C4-2B (cell line): Measurements from ENCODE around the gene KNDC1.

Experiments used
- ZFX ChIP-seq: fragments of 450-650 bp; IDR thresholded peaks from 2 replicates; pipeline ENCODE4 v1.6.1; 2017
- TF ChIP-seq, protein P1 (sequence below): fragments of 450-650 bp; conservative IDR thresholded peaks from 2 replicates; pipeline ENCODE4 v1.5.1; 2017; ENCODE audit warnings: mild to moderate bottlenecking

DNA sequence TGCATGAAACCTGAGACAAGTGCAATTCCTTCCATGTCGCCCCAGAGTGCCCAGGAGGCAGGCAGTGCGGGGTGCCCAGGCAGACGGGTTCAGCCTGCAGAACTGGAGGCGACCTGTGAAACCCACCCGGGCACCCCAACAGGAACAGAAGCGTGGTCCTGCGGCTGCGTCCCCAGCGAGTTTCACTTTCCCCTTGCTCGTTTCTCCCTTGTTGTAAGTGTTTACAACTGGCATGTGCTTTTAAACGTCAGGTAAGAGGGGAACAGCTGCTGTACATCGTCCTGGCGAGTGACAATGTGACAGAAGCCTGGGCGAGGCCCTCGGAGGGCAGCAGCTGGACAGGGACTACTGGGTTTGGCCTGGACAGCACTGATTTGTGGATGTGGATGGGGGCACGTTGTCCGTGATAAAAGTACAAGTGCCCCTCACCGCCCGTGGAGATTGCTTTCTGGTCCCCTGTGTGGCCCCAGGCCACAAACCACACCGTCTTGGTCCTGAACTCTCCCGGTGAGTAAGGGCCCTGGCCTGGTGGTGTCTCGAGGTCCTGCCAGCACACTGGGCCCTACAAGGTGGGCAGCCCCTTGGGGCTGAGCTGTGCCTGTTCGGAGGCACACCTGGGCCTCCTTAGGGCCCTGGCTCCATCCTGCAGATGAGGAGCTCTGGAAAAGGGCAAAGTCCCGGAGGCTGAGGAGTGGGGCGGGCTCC, 81.6 kb downstream of the KNDC1 start:
- TF ChIP-seq, protein P1, sequence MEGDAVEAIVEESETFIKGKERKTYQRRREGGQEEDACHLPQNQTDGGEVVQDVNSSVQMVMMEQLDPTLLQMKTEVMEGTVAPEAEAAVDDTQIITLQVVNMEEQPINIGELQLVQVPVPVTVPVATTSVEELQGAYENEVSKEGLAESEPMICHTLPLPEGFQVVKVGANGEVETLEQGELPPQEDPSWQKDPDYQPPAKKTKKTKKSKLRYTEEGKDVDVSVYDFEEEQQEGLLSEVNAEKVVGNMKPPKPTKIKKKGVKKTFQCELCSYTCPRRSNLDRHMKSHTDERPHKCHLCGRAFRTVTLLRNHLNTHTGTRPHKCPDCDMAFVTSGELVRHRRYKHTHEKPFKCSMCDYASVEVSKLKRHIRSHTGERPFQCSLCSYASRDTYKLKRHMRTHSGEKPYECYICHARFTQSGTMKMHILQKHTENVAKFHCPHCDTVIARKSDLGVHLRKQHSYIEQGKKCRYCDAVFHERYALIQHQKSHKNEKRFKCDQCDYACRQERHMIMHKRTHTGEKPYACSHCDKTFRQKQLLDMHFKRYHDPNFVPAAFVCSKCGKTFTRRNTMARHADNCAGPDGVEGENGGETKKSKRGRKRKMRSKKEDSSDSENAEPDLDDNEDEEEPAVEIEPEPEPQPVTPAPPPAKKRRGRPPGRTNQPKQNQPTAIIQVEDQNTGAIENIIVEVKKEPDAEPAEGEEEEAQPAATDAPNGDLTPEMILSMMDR, result no peak
- TF ChIP-seq ZFX, result no peak
